Esophagus (tissue), 2 donors: ENCODE results near the gene LARP1. TPM values are rescaled to one million over a fixed set of nuclear protein-coding genes. Genes with fewer than 3 reads are reported as not detected.
"Not testable (repeated sequence)": the region's sequence is repeated elsewhere in the genome, so short reads cannot be mapped to it uniquely, and the experiment has no call there.

Source experiments
- H3K27ac ChIP-seq, 2 donors: one replicate each; pipeline ENCODE4 v1.5.1; 2013; ENCODE audit warnings: low read depth in 2 of 2, mild to moderate bottlenecking in 2 of 2, inconsistent platforms in 1 of 2, low read length in 1 of 2, moderate library complexity in 1 of 2
- H3K27me3 ChIP-seq, 2 donors: one replicate each; pipeline ENCODE4 v1.6.1; 2013; ENCODE audit warnings: low read length in 2 of 2, control low read depth in 1 of 2, mild to moderate bottlenecking in 1 of 2; ENCODE audit not compliant: insufficient read depth in 2 of 2, control insufficient read depth in 1 of 2
- H3K36me3 ChIP-seq, 2 donors: one replicate each; pipeline ENCODE4 v1.6.1; 2013; ENCODE audit warnings: low read length in 1 of 2; ENCODE audit not compliant: control insufficient read depth in 2 of 2, insufficient read depth in 2 of 2
- H3K4me1 ChIP-seq, 2 donors: one replicate each; pipeline ENCODE4 v1.6.1; 2013; ENCODE audit warnings: low read length in 1 of 2; ENCODE audit not compliant: control insufficient read depth in 2 of 2, insufficient read depth in 2 of 2
- H3K4me3 ChIP-seq, 2 donors: one replicate each; pipeline ENCODE4 v1.5.1; 2013; ENCODE audit warnings: low read length in 2 of 2, mild to moderate bottlenecking in 2 of 2, low read depth in 1 of 2, moderate library complexity in 1 of 2
- H3K9me3 ChIP-seq, 2 donors: one replicate each; pipeline ENCODE4 v1.6.1; 2013; ENCODE audit warnings: mild to moderate bottlenecking in 2 of 2, low read depth in 1 of 2, low read length in 1 of 2, moderate library complexity in 1 of 2; ENCODE audit not compliant: control insufficient read depth in 2 of 2, insufficient read depth in 1 of 2
- WGBS, 2 donors: extraction: QIAGEN DNeasy Blood & Tissue Kit; methylation state at CpG; one replicate each; pipeline ENCODE4 v1.1.7; 2013; 5-methylcytosine and 5-hydroxymethylcytosine counted together
- polyA plus RNA-seq, 2 donors: library from polyadenylated mRNA; stranded (reverse); fragments of 200-250 nt; gene quantifications; one replicate each; pipeline ENCODE4 v1.2.3, GENCODE V29; 2013
- donor health status: healthy with polysubstance abuse.
- donor health status: Bipolar disorder and iron deficiency.

The LARP1 gene
- polyA plus RNA-seq, 2 donors = 29.1 to 31.0 TPM

GRCh38 chr5:154815684-154816247 lies 60.6 kb downstream of the LARP1 start:
- WGBS, 2 donors = 83 to 89% methylated on average over 5 of the region's 5 CpGs
- no peaks in the 10 kb centered on the region for H3K4me1 ChIP-seq
- H3K27ac ChIP-seq = no peak overlapping the region
- no peak overlapping the region for H3K4me3 ChIP-seq
- H3K9me3 ChIP-seq = no peaks in the 10 kb centered on the region
- peaks cover 14 to 33% of the 10 kb centered on the region in 2 donors for H3K36me3 ChIP-seq
- no peaks in the 10 kb centered on the region for H3K27me3 ChIP-seq

GRCh38 chr5:154816891-154817492 lies 61.8 kb downstream of the LARP1 start:
- Histone ChIP-seq H3K9me3 (no peaks in the 10 kb centered on the region), H3K27me3 (no peaks in the 10 kb centered on the region), H3K4me1 (no peaks in the 10 kb centered on the region), H3K36me3 (peaks cover 14 to 29% of the 10 kb centered on the region in 2 donors), H3K27ac (no peak overlapping the region), H3K4me3 (no peak overlapping the region)
- 84 to 88% methylated on average over 5 of the region's 5 CpGs for WGBS, 2 donors

GRCh38 chr5:154817815-154818214 lies 62.6 kb downstream of the LARP1 start:
- WGBS, 2 donors = 83 to 88% methylated on average over 6 of the region's 6 CpGs
- H3K27ac ChIP-seq = no peak overlapping the region
- no peaks in the 10 kb centered on the region for H3K9me3 ChIP-seq
- no peaks in the 10 kb centered on the region for H3K27me3 ChIP-seq
- peaks cover 14 to 29% of the 10 kb centered on the region in 2 donors for H3K36me3 ChIP-seq
- H3K4me1 ChIP-seq = no peaks in the 10 kb centered on the region
- no peak overlapping the region for H3K4me3 ChIP-seq

- Histone ChIP-seq H3K9me3 (no peaks in the 10 kb centered on the region), H3K4me1 (no peaks in the 10 kb centered on the region), H3K36me3 (peaks cover 11 to 32% of the 10 kb centered on the region in 2 donors), H3K27ac (no peak overlapping the region), H3K4me3 (no peak overlapping the region), H3K27me3 (no peaks in the 10 kb centered on the region)
- 75 to 83% methylated on average over 2 of the region's 2 CpGs for WGBS, 2 donors
Measured at GRCh38 chr5:154818471-154819116, 63.4 kb downstream of the LARP1 start.

- no peaks in the 10 kb centered on the region for H3K9me3 ChIP-seq
- H3K4me3 ChIP-seq = no peak overlapping the region
- no peak overlapping the region for H3K27ac ChIP-seq
- no peaks in the 10 kb centered on the region for H3K27me3 ChIP-seq
- no peaks in the 10 kb centered on the region for H3K4me1 ChIP-seq
- peaks cover 5 to 30% of the 10 kb centered on the region in 2 donors for H3K36me3 ChIP-seq
- WGBS, 2 donors = 72 to 77% methylated on average over 7 of the region's 7 CpGs
Measured at GRCh38 chr5:154819546-154819945, 64.4 kb downstream of the LARP1 start.

- Histone ChIP-seq H3K4me3 (no peak overlapping the region), H3K4me1 (no peaks in the 10 kb centered on the region), H3K36me3 (peaks cover 5 to 24% of the 10 kb centered on the region in 2 donors), H3K9me3 (no peaks in the 10 kb centered on the region), H3K27ac (no peak overlapping the region), H3K27me3 (no peaks in the 10 kb centered on the region)
- WGBS, 2 donors = 92 to 98% methylated on average over 5 of the region's 5 CpGs
Measured at GRCh38 chr5:154820383-154820782, 65.2 kb downstream of the LARP1 start.

- not testable (repeated sequence) for H3K27ac ChIP-seq, H3K4me3 ChIP-seq, H3K4me1 ChIP-seq, H3K36me3 ChIP-seq, H3K9me3 ChIP-seq, H3K27me3 ChIP-seq
- 83 to 86% methylated on average over 5 of the region's 5 CpGs for WGBS, 2 donors
Measured at GRCh38 chr5:154822896-154823295, 67.7 kb downstream of the LARP1 start.

GRCh38 chr5:154823605-154824004 lies 68.4 kb downstream of the LARP1 start:
- H3K27me3 ChIP-seq = no peaks in the 10 kb centered on the region
- H3K27ac ChIP-seq = no peak overlapping the region
- H3K4me1 ChIP-seq = peaks cover 0 to 2% of the 10 kb centered on the region in 2 donors
- H3K4me3 ChIP-seq = no peak overlapping the region
- H3K36me3 ChIP-seq = peaks cover 0 to 8% of the 10 kb centered on the region in 2 donors
- 78 to 85% methylated on average over 3 to 4 of the region's 4 CpGs for WGBS, 2 donors
- no peaks in the 10 kb centered on the region for H3K9me3 ChIP-seq

GRCh38 chr5:154824070-154824469 lies 68.9 kb downstream of the LARP1 start:
- WGBS, 2 donors = 91 to 98% methylated on average over 2 of the region's 2 CpGs
- no peak overlapping the region for H3K4me3 ChIP-seq
- no peaks in the 10 kb centered on the region for H3K27me3 ChIP-seq
- peaks cover 0 to 3% of the 10 kb centered on the region in 2 donors for H3K4me1 ChIP-seq
- H3K27ac ChIP-seq = no peak overlapping the region
- no peaks in the 10 kb centered on the region for H3K9me3 ChIP-seq
- H3K36me3 ChIP-seq = peaks cover 0 to 8% of the 10 kb centered on the region in 2 donors
